Head of caudate nucleus (tissue), 42 donors: ENCODE measurements around the gene GATAD2B.
"Not testable (repeated sequence)": the region's sequence is repeated elsewhere in the genome, so short reads cannot be mapped to it uniquely, and the experiment has no call there.

Experiments used
- DNase-seq, 42 donors: peaks; one replicate each; pipeline versions ENCODE4 v3.0.0 to v3.0.0-alpha.2; 2020 to 2021; ENCODE audit warnings: mixed read lengths in 7 of 42
- intact Hi-C: fragments of 100-400 bp; cut with DNase I; formaldehyde crosslinking; loops from one replicate; pipeline ENCODE4 v1.15.0; 2022

GATAD2B gene

DNA sequence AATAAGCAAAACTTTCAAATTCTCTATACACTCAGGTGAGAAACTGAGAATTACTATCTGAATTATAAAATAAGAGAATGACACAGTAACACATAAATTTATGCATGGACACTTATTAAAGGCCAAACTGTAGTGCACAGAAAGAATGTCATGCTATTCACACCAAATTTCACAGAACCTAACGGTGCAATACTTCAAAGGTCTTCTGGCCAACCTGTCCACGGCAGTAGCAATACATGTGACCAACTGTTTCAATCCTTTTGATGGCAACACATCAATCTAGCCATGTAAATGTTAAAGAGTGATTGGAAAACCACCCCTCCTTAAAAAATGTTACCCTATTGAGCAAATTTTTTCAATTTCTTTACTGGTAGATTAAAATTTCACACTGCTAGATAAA is 10.4 kb downstream of the GATAD2B start:
- intact Hi-C loops, result no loop called here
- no peak for DNase-seq

DNA sequence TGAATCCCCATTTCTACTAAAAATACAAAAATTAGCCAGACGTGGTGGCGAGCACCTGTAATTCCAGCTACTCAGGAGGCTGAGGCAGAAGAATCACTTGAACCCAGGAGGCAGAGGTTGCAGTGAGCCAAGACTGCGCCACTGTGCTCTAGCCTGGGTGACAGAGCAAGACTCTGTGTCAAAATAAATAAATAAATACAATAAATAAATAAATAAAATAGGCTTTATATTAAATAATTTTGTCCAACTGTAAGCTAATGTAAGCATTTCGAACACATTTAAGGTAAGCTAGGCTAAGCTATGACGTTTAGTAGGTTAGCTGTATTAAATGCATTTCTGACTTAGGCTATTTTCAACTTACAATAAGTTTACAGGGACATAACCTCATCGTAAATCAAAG is 12.2 kb downstream of the GATAD2B start:
- intact Hi-C loops, result not testable (repeated sequence)
- peak in 1 of 42 donors; percentile 1 for DNase-seq

DNA sequence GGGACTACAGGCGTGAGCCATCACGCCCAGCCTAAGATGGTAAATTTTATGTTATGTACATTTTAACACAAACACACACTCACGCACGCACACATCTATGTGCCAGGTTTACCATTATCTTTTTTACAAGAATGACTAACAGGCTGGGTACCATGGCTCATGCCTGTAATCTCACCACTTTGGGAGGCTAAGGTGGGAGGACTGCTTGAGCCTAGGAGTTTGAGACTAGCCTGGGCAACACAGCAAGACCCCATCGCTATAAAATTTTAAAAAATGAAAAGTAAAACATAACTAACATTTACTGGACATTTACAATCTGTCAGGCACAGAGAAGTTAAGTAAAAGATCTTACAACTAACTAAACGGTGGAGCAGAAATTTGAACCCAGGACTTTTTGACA is 14.7 kb downstream of the GATAD2B start:
- intact Hi-C loops, result no loop called here
- DNase-seq, result peak in 1 of 42 donors; percentile 8

DNA sequence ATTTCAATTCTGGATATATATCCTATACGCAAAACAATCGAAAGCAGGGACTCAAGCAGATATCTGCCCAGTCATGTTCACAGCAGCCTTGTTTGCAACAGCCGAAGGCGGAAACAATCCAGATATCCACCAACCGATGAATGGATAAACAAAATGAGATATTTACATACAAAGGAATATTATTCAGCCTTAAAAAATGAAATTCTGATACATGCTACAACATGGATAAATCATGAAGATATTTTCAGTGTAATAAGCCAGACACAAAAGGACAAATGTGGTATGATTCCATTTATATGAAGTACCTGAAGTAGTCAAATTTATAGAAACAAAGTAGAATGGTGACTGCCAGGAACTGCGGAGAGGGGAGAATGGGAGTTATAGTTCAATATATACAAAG is 15.6 kb downstream of the GATAD2B start:
- intact Hi-C loops, result no loop called here
- DNase-seq, result no peak

DNA sequence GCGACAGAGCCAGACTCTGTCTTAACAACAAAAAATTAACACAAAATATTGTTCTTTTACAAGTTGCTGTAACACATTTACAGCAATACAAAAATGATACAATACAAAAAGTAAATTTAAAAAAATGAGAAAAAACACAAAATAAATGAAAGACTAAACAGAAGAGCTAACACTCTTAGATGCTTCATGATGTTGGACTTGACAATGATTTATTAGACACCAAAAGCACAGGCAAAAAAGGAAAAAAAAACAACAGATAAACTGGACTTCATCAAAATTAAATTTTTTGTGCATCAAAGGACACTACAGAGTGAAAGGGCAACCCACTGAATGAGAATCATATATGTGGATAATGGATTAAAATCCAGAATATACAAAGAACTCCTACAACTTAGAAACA is 16.4 kb downstream of the GATAD2B start:
- intact Hi-C loops, result no loop called here
- no peak for DNase-seq

DNA sequence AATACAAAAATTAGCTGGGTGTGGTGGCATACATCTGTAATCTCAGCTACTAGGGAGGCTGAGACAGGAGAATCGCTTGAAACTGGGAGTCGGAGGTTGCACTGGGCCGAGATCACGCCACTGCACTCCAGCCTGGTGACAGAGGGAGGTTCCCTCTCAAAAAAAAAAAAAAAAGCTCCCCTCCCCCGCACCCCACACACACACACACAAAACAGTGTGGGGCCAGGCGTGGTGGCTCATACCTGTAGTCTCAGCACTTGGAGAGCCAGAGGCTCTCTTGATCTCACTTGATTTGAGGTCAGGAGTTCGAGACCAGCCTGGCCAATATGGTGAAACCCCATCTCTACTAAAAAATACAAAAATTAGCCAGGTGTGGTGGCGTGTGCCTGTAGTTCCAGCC is 16.9 kb downstream of the GATAD2B start:
- intact Hi-C loops, DNase-seq: not testable (repeated sequence)

DNA sequence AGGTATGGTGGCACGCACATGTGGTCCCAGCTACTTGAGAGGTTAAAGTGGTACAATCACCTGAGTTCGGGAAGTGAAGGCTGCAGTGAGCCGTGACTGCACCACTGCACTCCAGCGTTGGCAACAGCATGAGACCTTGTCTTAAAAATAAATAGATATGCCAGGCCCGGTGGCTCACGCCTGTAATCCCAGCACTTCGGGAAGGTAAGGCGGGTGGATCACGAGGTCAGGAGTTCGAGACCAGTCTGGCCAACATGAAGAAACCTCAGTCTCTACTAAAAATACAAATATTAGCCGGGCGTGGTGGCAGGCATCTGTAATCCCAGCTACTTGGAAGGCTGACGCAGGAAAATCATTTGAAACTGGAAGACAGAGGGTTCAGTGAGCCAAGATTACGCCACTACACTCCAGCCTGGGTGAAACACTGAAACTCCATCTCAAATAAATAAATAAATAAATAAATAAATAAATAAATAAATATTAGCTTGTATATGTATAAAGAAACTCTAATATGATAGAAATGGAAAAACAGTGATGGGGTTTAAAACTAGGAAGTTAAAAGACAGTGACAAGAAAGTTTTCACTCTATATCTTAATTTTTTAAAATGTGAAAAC is 18.8 kb downstream of the GATAD2B start:
- peak in 2 of 42 donors; percentile 6 to 31 for DNase-seq
- intact Hi-C loops, result no loop called here

DNA sequence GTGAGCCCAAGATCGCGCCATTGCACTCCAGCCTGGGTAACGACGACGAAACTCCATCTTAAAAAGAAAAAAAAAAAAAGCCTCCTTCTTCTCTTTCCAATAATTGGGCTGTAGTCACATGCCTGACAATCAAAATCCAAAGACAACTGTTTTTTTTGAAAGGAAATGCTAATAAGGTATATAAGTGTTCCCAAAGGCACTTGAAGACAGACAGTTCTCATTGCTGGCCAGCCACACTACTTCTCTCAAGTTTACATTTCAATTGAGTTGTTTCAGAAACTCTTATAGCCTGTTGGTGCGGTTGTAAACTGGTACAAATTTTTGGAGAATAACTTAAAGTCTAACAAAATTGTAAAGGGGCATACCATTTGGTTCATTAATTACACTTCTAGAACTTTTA is 23.3 kb downstream of the GATAD2B start:
- DNase-seq, result peak in 1 of 42 donors; percentile 2
- intact Hi-C loops, result no loop called here

DNA sequence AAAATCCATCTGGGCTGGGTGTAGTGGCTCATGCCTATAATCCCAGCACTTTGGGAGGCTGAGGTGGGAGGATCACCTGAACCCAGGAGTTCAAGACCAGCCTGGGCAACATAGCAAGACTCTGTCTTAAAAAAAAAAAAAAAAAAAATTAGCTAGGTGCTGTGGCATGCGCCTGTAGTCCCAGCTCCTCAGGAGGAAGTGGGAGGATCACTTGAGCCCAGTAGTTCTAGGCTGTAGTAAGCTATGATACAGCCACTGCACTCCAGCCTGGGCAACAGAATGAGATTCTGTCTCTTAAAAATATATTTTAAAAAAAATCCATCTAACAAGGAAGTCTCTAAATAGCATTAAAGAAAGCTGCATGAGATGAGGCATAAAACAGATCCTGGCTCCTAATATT is 26.9 kb downstream of the GATAD2B start:
- intact Hi-C loops, result not testable (repeated sequence)
- DNase-seq, result peak in 1 of 42 donors; percentile 3

DNA sequence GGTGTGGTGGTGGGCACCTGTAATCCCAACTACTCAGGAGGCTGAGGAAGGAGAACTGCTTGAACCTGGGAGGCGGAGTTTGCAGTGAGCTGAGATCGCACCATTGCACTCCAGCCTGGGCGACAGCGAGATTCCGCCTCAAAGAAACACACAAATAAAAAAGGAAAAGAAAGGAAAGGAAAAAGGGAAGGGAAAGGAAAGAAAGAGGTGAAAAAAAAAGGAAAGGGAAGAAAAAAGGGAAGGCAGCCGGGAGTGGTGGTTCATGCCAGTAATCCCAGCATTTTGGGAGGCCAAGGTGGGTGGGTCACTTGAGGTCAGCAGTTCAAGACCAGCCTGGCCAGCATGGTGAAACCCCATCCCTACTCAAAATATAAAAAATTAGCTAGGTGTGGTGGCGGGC is 31.7 kb downstream of the GATAD2B start:
- DNase-seq, result peak in 2 of 42 donors; percentile 2 to 27
- intact Hi-C loops, result not testable (repeated sequence)

DNA sequence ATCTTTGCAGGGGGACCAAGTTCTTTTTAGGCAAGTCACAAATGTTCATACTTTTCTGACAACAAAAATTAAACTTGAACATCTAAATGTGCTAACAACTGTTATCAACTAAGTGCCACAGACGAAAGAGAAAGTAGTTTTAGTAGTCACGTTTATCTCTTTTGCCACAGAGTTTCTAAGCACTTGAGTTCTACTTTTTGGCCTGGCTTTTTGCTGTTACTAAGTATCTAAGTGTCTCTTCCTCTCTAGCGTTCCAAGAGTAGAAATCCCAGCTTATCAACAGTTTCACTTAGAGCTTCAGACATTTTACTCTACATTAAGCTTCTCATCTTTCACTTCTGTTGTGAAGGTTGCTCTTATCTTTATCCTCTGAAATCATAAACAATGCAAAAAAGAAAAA is 34.2 kb downstream of the GATAD2B start:
- intact Hi-C loops, result no loop called here

DNA sequence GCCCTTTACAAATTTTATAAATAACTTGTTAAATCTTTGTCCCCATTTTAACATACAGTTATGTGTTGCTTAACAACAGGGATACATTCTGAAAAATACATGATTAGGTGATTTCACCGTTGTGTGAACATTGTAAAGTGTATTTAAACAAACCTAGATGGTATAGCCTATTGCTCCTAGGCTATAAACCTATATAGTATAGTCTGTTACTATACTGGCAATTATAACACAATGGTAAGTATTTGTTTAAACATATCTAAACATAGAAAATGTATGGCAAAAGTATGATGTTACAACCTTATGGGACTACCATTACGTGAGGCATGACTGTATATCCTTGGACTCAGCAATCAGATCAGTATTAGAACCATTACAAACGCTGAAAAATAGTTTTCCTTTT is 36.6 kb downstream of the GATAD2B start:
- intact Hi-C loops, result no loop called here
- DNase-seq, result no peak

More for the DNA sequence above, 34.2 kb downstream of the GATAD2B start:
- no peak for DNase-seq

DNA sequence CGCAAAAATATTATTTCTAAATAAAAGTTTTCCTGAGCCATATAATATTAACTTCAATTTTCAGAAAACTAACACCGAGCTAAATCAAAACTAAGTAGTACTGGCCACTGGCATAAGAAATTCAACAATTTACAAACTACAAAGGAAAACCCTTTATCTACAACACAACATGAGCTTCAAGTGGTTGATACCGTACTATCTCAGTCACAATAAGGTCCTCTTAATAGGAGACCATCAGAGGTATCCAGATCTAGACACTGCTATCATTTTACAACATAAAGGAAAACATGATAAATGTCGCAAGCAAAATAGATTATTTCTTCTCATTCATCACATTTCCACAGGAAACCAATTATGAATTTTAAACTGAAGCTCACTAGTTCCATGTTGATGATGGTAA is 39.5 kb downstream of the GATAD2B start:
- no peak for DNase-seq
- intact Hi-C loops, result no loop called here

DNA sequence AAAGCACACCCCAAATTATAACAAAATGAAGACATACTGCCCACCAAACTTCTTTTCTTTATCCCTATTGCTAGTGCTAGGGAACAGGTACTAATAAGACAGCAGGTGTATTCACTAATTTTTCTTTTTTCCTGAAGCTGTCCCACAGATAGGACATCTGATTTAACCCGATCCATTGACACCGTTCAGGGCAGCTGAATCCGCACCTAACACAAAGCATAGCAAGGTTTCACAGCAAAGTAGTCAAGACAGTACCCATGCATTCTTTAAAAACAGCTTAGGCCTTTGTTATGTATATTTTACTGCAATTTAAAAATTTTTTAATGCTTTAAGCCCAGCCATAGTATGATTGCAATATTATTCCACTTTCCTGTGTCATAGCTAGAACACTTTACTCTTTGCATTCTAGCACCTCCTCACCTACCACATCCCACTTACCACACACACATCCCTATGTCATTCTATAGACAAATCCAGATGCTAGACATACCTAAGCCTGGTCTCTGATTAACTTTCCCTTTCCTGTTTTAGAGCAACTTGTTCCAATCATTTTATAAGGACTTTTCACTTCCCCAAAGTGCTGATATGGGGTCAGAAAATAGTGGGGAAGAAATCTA is 40.4 kb downstream of the GATAD2B start:
- intact Hi-C loops, result no loop called here
- no peak for DNase-seq

DNA sequence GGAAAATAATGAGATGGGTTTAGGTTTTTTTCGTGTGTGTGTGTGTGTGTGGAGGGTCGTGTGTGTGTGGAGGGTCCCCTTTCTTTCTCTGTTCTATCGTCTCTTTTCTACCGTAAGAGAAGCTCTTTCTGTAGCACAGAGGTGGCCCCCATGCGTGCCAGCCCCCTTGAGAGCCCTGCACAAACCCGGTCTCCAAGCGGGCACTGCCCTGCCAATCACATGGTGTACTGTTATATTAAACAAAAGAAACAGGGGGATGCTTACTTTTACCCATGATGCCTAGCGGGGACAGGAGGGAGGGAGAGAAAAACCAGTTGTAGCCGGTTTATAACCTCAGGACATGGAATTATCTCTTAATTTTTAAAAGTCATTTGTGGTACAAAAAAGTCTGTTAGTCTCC is 41.0 kb downstream of the GATAD2B start:
- intact Hi-C loops, result no loop called here
- peak in 7 of 42 donors; percentile 5 to 47 (median 27) for DNase-seq

DNA sequence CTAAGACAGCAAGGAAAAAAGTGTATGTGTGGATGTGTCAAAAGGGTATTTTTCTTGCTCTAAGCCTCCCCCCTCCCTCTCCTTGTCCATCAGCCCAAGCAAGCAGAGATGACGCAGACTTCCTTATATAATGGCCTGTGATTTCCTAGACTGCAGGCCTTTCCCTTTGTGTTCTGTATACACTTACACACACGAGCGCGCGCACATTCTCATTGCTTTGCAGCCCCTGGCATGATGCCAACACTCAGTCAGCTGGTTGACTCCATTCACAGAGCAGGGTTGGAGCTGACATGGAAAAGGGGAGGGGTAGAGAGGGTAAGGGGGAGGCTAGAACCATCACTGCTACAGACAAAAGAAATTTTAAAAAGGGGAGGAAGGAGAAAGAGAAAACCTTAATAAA is 41.8 kb downstream of the GATAD2B start:
- DNase-seq, result peak; percentile 83 to 98 (median 92)
- intact Hi-C loops, result no loop called here

DNA sequence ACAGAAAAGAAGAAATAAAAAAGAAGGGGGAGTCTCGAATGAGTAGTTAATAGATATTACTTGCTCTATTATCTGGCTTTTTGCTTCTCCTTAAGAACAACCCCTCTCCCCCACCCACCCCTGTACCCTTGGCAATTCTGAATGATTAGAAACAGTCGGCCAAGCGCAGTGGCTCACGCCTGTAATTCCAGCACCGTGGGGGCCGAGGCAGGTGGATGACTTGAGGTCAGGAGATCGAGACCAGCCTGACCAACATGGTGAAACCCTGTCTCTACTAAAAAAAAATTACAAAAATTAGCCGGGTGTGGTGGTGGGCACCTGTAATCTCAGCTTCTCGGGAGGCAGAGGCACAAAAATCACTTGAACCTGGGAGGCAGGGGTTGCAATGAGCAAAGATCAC is 42.7 kb downstream of the GATAD2B start:
- intact Hi-C loops, result no loop called here
- peak in 2 of 42 donors; percentile 21 to 35 for DNase-seq

DNA sequence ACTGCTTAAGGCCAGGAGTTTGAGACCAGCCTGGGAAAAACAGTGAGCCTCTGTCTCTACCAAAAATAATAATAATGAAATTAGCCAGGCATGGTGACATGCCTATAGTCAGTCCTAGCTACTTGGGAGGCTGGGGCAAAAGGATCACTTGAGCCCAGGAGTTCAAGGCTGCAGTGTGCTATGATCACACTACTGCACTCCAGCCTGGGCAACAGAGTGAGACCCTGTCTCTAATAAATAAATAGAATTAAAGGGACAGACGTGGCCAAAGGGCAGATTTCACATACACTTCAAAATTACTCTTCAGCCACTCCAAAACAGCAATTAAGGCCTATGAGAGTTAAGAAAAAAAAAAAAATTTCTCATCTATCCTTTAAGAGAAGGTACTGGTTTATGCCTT is 45.7 kb downstream of the GATAD2B start:
- intact Hi-C loops, result no loop called here
- peak in 1 of 42 donors; percentile 5 for DNase-seq

DNA sequence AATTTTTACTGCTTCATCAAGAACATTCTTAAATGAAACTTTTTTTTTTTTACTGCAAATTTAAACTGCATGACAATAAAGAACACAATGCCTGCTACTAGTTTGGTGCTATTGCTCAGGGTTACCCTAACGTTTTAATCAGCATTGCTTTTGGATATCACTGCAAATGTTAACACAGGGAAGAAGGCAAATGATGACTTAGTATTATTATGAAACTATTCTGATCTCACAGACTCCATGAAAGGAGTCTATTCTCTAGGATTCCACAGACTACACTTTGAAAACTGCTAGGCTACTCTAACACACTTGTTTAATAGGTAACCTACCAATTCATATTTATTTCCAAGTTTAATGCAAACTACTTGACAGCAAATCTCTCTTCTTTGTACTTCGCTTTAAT is 49.8 kb downstream of the GATAD2B start:
- intact Hi-C loops, result no loop called here
- DNase-seq, result no peak

DNA sequence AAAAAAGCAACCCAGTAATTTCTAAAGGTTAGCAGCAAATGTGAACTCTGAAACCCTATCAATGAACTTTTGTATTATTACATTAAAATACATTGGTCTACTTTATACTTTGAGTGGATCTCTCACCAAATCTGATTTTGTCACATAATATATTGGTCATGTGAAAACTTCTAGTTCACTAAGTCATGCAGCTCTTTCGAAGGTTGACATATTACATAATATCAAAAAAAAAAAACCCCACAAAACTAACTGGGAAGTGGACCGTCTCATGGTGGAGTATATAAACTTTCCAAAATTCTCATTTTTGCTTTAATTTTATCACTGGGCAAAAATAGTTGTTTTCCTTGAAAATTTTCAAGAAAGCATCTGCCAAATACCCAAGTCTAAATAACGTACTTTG is 50.4 kb downstream of the GATAD2B start:
- intact Hi-C loops, result no loop called here
- DNase-seq, result no peak

DNA sequence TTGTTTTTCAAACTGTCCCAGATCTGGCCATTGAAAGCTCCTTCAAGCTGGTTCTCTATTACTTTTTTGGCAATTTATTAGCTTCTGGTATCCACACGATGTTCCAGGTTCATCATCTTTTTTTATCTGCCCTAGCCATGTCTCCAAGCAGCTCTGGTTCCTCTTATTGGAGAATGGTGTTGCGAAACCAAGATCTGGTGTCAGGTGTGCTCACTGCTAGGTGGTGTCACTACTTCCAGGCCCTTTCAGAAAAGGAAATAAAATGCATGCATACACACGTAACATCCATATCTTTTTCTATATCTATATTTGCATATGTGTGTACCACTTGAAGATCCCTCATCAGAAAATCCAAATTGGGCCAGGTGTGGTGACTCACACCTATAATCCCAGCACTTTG is 53.3 kb downstream of the GATAD2B start:
- intact Hi-C loops, result no loop called here
- no peak for DNase-seq
